HG03565 (cell line): ENCODE measurements around the gene SYTL3.

Experiments
- ATAC-seq: cut with Tn5 transposase; IDR thresholded peaks from one replicate; pipeline ENCODE4 v1.9.1; 2021; ENCODE audit warnings: mild to moderate bottlenecking, moderate library complexity; ENCODE audit not compliant: unreplicated experiment

SYTL3 gene

GRCh38 chr6:158770533-158771330, 120.9 kb downstream of the SYTL3 start:
- ATAC-seq = no peak

- no peak for ATAC-seq
Observed at GRCh38 chr6:158771399-158772152, 121.7 kb downstream of the SYTL3 start.

- ATAC-seq = no peak
Observed at GRCh38 chr6:158772172-158772571, 122.3 kb downstream of the SYTL3 start.

- ATAC-seq = no peak
Observed at GRCh38 chr6:158772851-158773371, 123.1 kb downstream of the SYTL3 start.

- no peak for ATAC-seq
Observed at GRCh38 chr6:158773581-158774449, 124.0 kb downstream of the SYTL3 start.

GRCh38 chr6:158774717-158775449, 125.0 kb downstream of the SYTL3 start:
- no peak for ATAC-seq

GRCh38 chr6:158775832-158776231, 126.0 kb downstream of the SYTL3 start:
- no peak for ATAC-seq

GRCh38 chr6:158776737-158777136, 126.9 kb downstream of the SYTL3 start:
- no peak for ATAC-seq

- no peak for ATAC-seq
Observed at GRCh38 chr6:158777510-158777909, 127.7 kb downstream of the SYTL3 start.

- ATAC-seq = no peak
Observed at GRCh38 chr6:158778005-158778527, 128.2 kb downstream of the SYTL3 start.

- no peak for ATAC-seq
Observed at GRCh38 chr6:158780246-158780884, 130.5 kb downstream of the SYTL3 start.

GRCh38 chr6:158780988-158781691, 131.3 kb downstream of the SYTL3 start:
- no peak for ATAC-seq

- ATAC-seq = no peak
Observed at GRCh38 chr6:158781692-158782373, 132.0 kb downstream of the SYTL3 start.

- ATAC-seq = no peak
Observed at GRCh38 chr6:158782432-158783166, 132.7 kb downstream of the SYTL3 start.

- no peak for ATAC-seq
Observed at GRCh38 chr6:158783167-158783450, 133.3 kb downstream of the SYTL3 start.

GRCh38 chr6:158783851-158784250, 134.0 kb downstream of the SYTL3 start:
- no peak for ATAC-seq

- no peak for ATAC-seq
Observed at GRCh38 chr6:158784505-158784904, 134.7 kb downstream of the SYTL3 start.

- ATAC-seq = no peak
Observed at GRCh38 chr6:158785036-158785435, 135.2 kb downstream of the SYTL3 start.
